Spleen (tissue), 11 donors: Measurements from ENCODE around the gene MYCN. TPM values are rescaled to one million over a fixed set of nuclear protein-coding genes. Genes with fewer than 3 reads are reported as not detected.

Experiments
- DNase-seq: peaks from one replicate; pipeline ENCODE4 v3.0.0-alpha.2; 2020
- H3K27ac ChIP-seq, 8 donors: fragments of 200-600 bp; sonication (generic) in 7 of 8; 1 replicate in 4 of 8; 2 replicates in 4 of 8; pipeline versions ENCODE4 v1.5.0 to v1.8.0; 2016 to 2021; ENCODE audit warnings: inconsistent platforms in 4 of 8, mild to moderate bottlenecking in 4 of 8, moderate library complexity in 1 of 8
- H3K27me3 ChIP-seq, 7 donors: fragments of 200-600 bp; sonication (generic) in 6 of 7; replicated peaks in 1 of 7; 1 replicate in 4 of 7; 2 replicates in 3 of 7; pipeline versions ENCODE4 v1.5.0 to v1.8.0; 2016 to 2021; ENCODE audit warnings: inconsistent platforms in 3 of 7, mild to moderate bottlenecking in 1 of 7
- H3K36me3 ChIP-seq, 6 donors: fragments of 200-600 bp; sonication (generic) in 5 of 6; 1 replicate in 4 of 6; 2 replicates in 2 of 6; pipeline versions ENCODE4 v1.5.0 to v1.8.0; 2016 to 2021; ENCODE audit warnings: inconsistent platforms in 2 of 6
- H3K4me1 ChIP-seq, 6 donors: fragments of 200-600 bp; sonication (generic) in 5 of 6; 1 replicate in 3 of 6; 2 replicates in 3 of 6; pipeline versions ENCODE4 v1.5.0 to v1.8.0; 2016 to 2021; ENCODE audit warnings: inconsistent platforms in 3 of 6
- H3K4me3 ChIP-seq, 8 donors: fragments of 200-600 bp; sonication (generic) in 7 of 8; 1 replicate in 4 of 8; 2 replicates in 4 of 8; pipeline versions ENCODE4 v1.5.0 to v1.8.0; 2016 to 2021; ENCODE audit warnings: inconsistent platforms in 4 of 8, mild to moderate bottlenecking in 4 of 8, moderate library complexity in 2 of 8
- H3K9me3 ChIP-seq, 8 donors: fragments of 200-600 bp; sonication (generic) in 7 of 8; 1 replicate in 4 of 8; 2 replicates in 4 of 8; pipeline versions ENCODE4 v1.5.0 to v1.8.0; 2016 to 2021; ENCODE audit warnings: inconsistent platforms in 4 of 8
- CTCF ChIP-seq, 11 experiments: fragments of 200-600 bp in 7 of 11; fragments of 450-650 bp in 4 of 11; sonication (generic) in 4 of 11; IDR thresholded peaks in 8 of 11; conservative IDR thresholded peaks in 3 of 11; 1 replicate in 7 of 11; 2 replicates in 4 of 11; pipeline versions ENCODE4 v1.4.0 to v1.8.0; 2016 to 2021; ENCODE audit warnings: antibody characterized with exemption in 11 of 11, inconsistent platforms in 4 of 11, mild to moderate bottlenecking in 1 of 11
- POLR2A ChIP-seq, 3 donors: fragments of 450-650 bp; IDR thresholded peaks; one replicate each; pipeline ENCODE4 v1.5.1; 2017; ENCODE audit warnings: antibody characterized with exemption in 3 of 3, mild to moderate bottlenecking in 1 of 3
- POLR2AphosphoS5 ChIP-seq, 3 donors: sonication (generic); formaldehyde crosslinking; IDR thresholded peaks; one replicate each; pipeline ENCODE4 v1.5.1; 2017; ENCODE audit warnings: antibody characterized with exemption in 3 of 3
- WGBS, 5 donors: extraction: QIAGEN DNeasy Blood & Tissue Kit in 3 of 5; methylation state at CpG; one replicate each; pipeline versions ENCODE4 v1.1.5 to v1.1.7; 2013 to 2018; 5-methylcytosine and 5-hydroxymethylcytosine counted together
- intact Hi-C: fragments of 100-400 bp; cut with DNase I; formaldehyde crosslinking; loops from one replicate; pipeline ENCODE4 v1.15.0; 2023; ENCODE audit warnings: low total_unique reads
- polyA plus RNA-seq, 3 donors: library from polyadenylated mRNA; stranded (reverse); fragments of 200-250 nt; gene quantifications; one replicate each; pipeline ENCODE4 v1.2.1, GENCODE V29; 2013
- total RNA-seq, 7 donors: library from RNA; depleted of rRNA in 3 of 7; stranded (reverse); fragments of >200 nt in 3 of 7; fragmentation: NEBNext Ultra II Directional in 4 of 7; extraction: Animal tissue kit (Norgen Biotek cat#: 25700) in 4 of 7; gene quantifications; one replicate each; pipeline versions ENCODE4 v1.1.0 to v1.2.1, GENCODE V29; 2016 to 2021
- donor health status: healthy with polysubstance abuse.
- donor health status: DM: no; HTN: no; CAD: no; lungs with moderate emphysema.
- donor health status: DM: no; HTN: no; CAD: no.
- donor health status: Bipolar disorder and iron deficiency.
- donor health status: healthy.
- donor health status: DM: no; HTN: no; CAD: no.
- donor health status: DM: yes; HTN: yes; CAD: no.

Gene MYCN
- total and polyA plus RNA-seq, 10 donors: 0.03 to 1.3 (median 0.33) TPM; not detected in 2

- Histone ChIP-seq H3K27ac (no peak overlapping the region), H3K9me3 (peaks cover 0 to 18% (median 10%) of the 10 kb centered on the region in 8 donors), H3K4me1 (no peaks in the 10 kb centered on the region), H3K36me3 (no peaks in the 10 kb centered on the region), H3K27me3 (no peaks in the 10 kb centered on the region), H3K4me3 (no peak overlapping the region)
- DNase-seq: no peak
- TF ChIP-seq POLR2AphosphoS5 (IDR thresholded peaks at IDR 0.05): no peak
- no peak for TF ChIP-seq POLR2A (IDR thresholded peaks at IDR 0.05)
- no peak for TF ChIP-seq CTCF (IDR thresholded peaks at IDR 0.05 in 8 of 11, conservative IDR thresholded peaks at IDR 0.05 in 3 of 11)
- intact Hi-C loops: no loop called here
These were observed 47.3 kb upstream of the MYCN start for GRCh38 chr2:15893085-15893484.

DNA sequence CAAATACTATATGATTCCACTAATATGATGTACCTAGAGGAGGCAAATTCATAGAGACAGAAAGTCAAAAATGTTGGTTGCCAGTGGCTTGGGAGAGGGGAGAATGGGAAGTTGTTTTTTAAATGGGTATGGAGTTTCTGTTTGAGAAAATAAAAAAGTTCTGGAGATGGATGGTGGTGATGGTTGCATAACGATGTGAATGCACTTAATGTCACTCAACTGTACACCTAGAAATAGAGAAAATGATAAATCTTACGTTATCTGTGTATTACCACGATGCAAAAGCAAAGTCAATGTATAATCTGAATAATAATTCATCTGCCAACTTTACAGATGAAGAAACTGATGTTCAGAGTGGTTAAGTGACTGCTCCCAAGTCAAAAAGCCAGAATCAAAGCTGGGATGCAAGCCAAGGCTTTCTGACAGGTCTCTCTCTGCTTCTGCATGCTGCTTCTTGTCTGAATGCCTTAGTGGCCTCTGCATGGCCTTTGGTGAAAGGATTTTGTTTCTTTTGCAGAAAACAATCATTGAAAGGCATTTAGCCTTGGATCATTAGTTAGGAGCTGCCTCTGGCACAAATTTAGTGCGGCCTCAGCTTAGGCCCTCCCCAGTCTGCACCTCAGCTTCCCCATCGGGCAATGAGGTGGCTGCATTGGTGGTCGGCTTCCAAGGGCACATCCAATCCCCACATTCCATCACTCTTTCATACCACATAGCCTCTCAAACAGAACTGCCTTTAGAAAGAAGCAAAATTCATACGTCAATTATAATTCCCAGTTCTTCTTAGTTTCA, 46.5 kb upstream of the MYCN start:
- WGBS, 5 donors: 86 to 91% (median 89%) methylated on average over 7 of the region's 7 CpGs
- peaks cover 0 to 25% (median 13%) of the 10 kb centered on the region in 8 donors for H3K9me3 ChIP-seq
- H3K27me3 ChIP-seq: no peaks in the 10 kb centered on the region
- no peak overlapping the region for H3K4me3 ChIP-seq
- intact Hi-C loops: no loop called here
- TF ChIP-seq CTCF (IDR thresholded peaks at IDR 0.05 in 8 of 11, conservative IDR thresholded peaks at IDR 0.05 in 3 of 11) (no peak), POLR2AphosphoS5 (IDR thresholded peaks at IDR 0.05) (no peak), POLR2A (IDR thresholded peaks at IDR 0.05) (no peak)
- no peak for DNase-seq
- H3K4me1 ChIP-seq: no peaks in the 10 kb centered on the region
- no peaks in the 10 kb centered on the region for H3K36me3 ChIP-seq
- H3K27ac ChIP-seq: no peak overlapping the region

DNA sequence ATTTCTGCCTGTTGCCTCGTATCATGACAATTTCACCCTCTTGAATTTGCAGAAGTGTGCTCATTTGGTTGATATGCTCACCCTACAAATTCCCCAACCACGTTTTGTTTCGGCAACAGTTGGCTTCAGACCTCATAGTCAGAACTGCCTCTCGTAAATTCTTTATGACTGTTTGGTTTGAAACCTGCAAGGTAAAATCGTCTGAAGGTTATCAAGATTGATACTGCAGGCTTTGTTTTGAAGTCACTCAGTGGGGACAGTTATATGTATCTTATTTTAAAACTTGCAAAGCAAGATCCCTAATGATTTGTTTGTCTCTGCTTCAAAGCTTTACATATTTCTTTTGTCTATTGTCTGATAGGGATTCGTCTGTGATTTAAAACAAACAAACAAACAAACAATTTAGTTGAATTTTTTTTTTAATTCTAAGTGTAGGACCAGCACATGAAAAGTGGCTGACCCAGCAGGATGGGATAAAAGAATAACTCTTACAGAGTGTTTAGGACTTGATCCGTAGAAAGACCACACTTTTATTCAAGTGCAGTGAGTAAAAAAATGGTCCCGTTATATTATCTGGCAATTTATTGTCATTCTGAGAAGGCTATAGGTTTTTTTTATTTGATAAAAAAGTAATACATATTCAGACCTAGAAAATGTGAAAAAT, 45.7 kb upstream of the MYCN start:
- Histone ChIP-seq H3K4me1 (no peaks in the 10 kb centered on the region), H3K27ac (no peak overlapping the region), H3K27me3 (no peaks in the 10 kb centered on the region), H3K4me3 (no peak overlapping the region), H3K36me3 (no peaks in the 10 kb centered on the region), H3K9me3 (peaks cover 0 to 25% (median 13%) of the 10 kb centered on the region in 8 donors)
- TF ChIP-seq POLR2AphosphoS5 (IDR thresholded peaks at IDR 0.05) (no peak), CTCF (IDR thresholded peaks at IDR 0.05 in 8 of 11, conservative IDR thresholded peaks at IDR 0.05 in 3 of 11) (no peak), POLR2A (IDR thresholded peaks at IDR 0.05) (no peak)
- DNase-seq: no peak
- intact Hi-C loops: no loop called here
- 83 to 88% (median 85%) methylated on average over 8 of the region's 8 CpGs for WGBS, 5 donors
